Measurements from ENCODE around the gene MCC.

MCC gene

GRCh38 chr5:113195251-113195650 is 293.0 kb downstream of the MCC start:
- H3K9me3 ChIP-seq: 0 out of 2 replicates have a peak, but pooled peaks cover 6% of the 10 kb centered on the region
- H3K9ac ChIP-seq: no peak overlapping the region
- TF ChIP-seq Cebpa-rat (IDR thresholded peaks at IDR 0.05): no peak
- H3K4me3 ChIP-seq: no peak overlapping the region
- H3K4me1 ChIP-seq: no peaks in the 10 kb centered on the region
- H3K27me3 ChIP-seq: no peaks in the 10 kb centered on the region
- no peak overlapping the region for H3K27ac ChIP-seq
- no peak overlapping the region for H3K4me2 ChIP-seq
- H3K36me3 ChIP-seq: no peaks in the 10 kb centered on the region
- no peaks in the 10 kb centered on the region for H4K20me1 ChIP-seq

- H3K4me1 ChIP-seq: no peaks in the 10 kb centered on the region
- H3K36me3 ChIP-seq: no peaks in the 10 kb centered on the region
- H3K27me3 ChIP-seq: no peaks in the 10 kb centered on the region
- 0 out of 2 replicates have a peak, but pooled peaks cover 6% of the 10 kb centered on the region for H3K9me3 ChIP-seq
- H3K4me3 ChIP-seq: no peak overlapping the region
- TF ChIP-seq Cebpa-rat (IDR thresholded peaks at IDR 0.05): no peak
- no peak overlapping the region for H3K9ac ChIP-seq
- no peaks in the 10 kb centered on the region for H4K20me1 ChIP-seq
- no peak overlapping the region for H3K4me2 ChIP-seq
- H3K27ac ChIP-seq: no peak overlapping the region
Observed at GRCh38 chr5:113194591-113194990, 293.7 kb downstream of the MCC start.

GRCh38 chr5:113194125-113194524 is 294.1 kb downstream of the MCC start:
- Histone ChIP-seq H3K27me3 (no peaks in the 10 kb centered on the region), H3K4me2 (no peak overlapping the region), H3K4me3 (no peak overlapping the region), H3K27ac (no peak overlapping the region), H4K20me1 (no peaks in the 10 kb centered on the region), H3K36me3 (no peaks in the 10 kb centered on the region), H3K9me3 (0 out of 2 replicates have a peak, but pooled peaks cover 6% of the 10 kb centered on the region), H3K4me1 (no peaks in the 10 kb centered on the region), H3K9ac (no peak overlapping the region)
- no peak for TF ChIP-seq Cebpa-rat (IDR thresholded peaks at IDR 0.05)

- no peaks in the 10 kb centered on the region for H3K4me1 ChIP-seq
- no peaks in the 10 kb centered on the region for H4K20me1 ChIP-seq
- TF ChIP-seq Cebpa-rat (IDR thresholded peaks at IDR 0.05): no peak
- no peak overlapping the region for H3K9ac ChIP-seq
- H3K27me3 ChIP-seq: no peaks in the 10 kb centered on the region
- H3K4me3 ChIP-seq: no peak overlapping the region
- no peak overlapping the region for H3K4me2 ChIP-seq
- no peak overlapping the region for H3K27ac ChIP-seq
- no peaks in the 10 kb centered on the region for H3K36me3 ChIP-seq
- H3K9me3 ChIP-seq: 0 out of 2 replicates have a peak, but pooled peaks cover 6% of the 10 kb centered on the region
Observed at GRCh38 chr5:113193311-113193978, 294.8 kb downstream of the MCC start.

GRCh38 chr5:113192541-113192940 is 295.7 kb downstream of the MCC start:
- H3K4me1 ChIP-seq: no peaks in the 10 kb centered on the region
- 0 out of 2 replicates have a peak, but pooled peaks cover 6% of the 10 kb centered on the region for H3K9me3 ChIP-seq
- no peak overlapping the region for H3K27ac ChIP-seq
- H3K9ac ChIP-seq: no peak overlapping the region
- H3K4me3 ChIP-seq: no peak overlapping the region
- H3K27me3 ChIP-seq: no peaks in the 10 kb centered on the region
- no peaks in the 10 kb centered on the region for H4K20me1 ChIP-seq
- H3K36me3 ChIP-seq: no peaks in the 10 kb centered on the region
- no peak for TF ChIP-seq Cebpa-rat (IDR thresholded peaks at IDR 0.05)
- no peak overlapping the region for H3K4me2 ChIP-seq

GRCh38 chr5:113190347-113190746 is 297.9 kb downstream of the MCC start:
- Histone ChIP-seq H3K4me2 (no peak overlapping the region), H4K20me1 (no peaks in the 10 kb centered on the region), H3K27ac (no peak overlapping the region), H3K36me3 (no peaks in the 10 kb centered on the region), H3K27me3 (no peaks in the 10 kb centered on the region), H3K4me3 (no peak overlapping the region), H3K9ac (no peak overlapping the region), H3K9me3 (0 out of 2 replicates have a peak, but pooled peaks cover 6% of the 10 kb centered on the region), H3K4me1 (no peaks in the 10 kb centered on the region)
- no peak for TF ChIP-seq Cebpa-rat (IDR thresholded peaks at IDR 0.05)

GRCh38 chr5:113189291-113189690 is 299.0 kb downstream of the MCC start:
- no peaks in the 10 kb centered on the region for H3K36me3 ChIP-seq
- no peaks in the 10 kb centered on the region for H3K27me3 ChIP-seq
- H3K9me3 ChIP-seq: 0 out of 2 replicates have a peak, but pooled peaks cover 6% of the 10 kb centered on the region
- no peak overlapping the region for H3K4me3 ChIP-seq
- TF ChIP-seq Cebpa-rat (IDR thresholded peaks at IDR 0.05): no peak
- no peak overlapping the region for H3K27ac ChIP-seq
- H3K9ac ChIP-seq: no peak overlapping the region
- no peaks in the 10 kb centered on the region for H4K20me1 ChIP-seq
- H3K4me2 ChIP-seq: no peak overlapping the region
- H3K4me1 ChIP-seq: no peaks in the 10 kb centered on the region

GRCh38 chr5:113188436-113188835 is 299.8 kb downstream of the MCC start:
- H3K27me3 ChIP-seq: no peaks in the 10 kb centered on the region
- no peaks in the 10 kb centered on the region for H4K20me1 ChIP-seq
- H3K27ac ChIP-seq: no peak overlapping the region
- no peak overlapping the region for H3K4me3 ChIP-seq
- no peaks in the 10 kb centered on the region for H3K4me1 ChIP-seq
- no peak overlapping the region for H3K9ac ChIP-seq
- no peaks in the 10 kb centered on the region for H3K36me3 ChIP-seq
- TF ChIP-seq Cebpa-rat (IDR thresholded peaks at IDR 0.05): no peak
- H3K4me2 ChIP-seq: no peak overlapping the region
- H3K9me3 ChIP-seq: 0 out of 2 replicates have a peak, but pooled peaks cover 6% of the 10 kb centered on the region

- Histone ChIP-seq H3K9ac (no peak overlapping the region), H3K4me2 (no peak overlapping the region), H3K4me3 (no peak overlapping the region), H3K4me1 (no peaks in the 10 kb centered on the region), H3K9me3 (0 out of 2 replicates have a peak, but pooled peaks cover 3% of the 10 kb centered on the region), H4K20me1 (no peaks in the 10 kb centered on the region), H3K27ac (no peak overlapping the region), H3K27me3 (no peaks in the 10 kb centered on the region), H3K36me3 (no peaks in the 10 kb centered on the region)
- TF ChIP-seq Cebpa-rat (IDR thresholded peaks at IDR 0.05): no peak
Observed at GRCh38 chr5:113187906-113188305, 300.3 kb downstream of the MCC start.

- H3K27ac ChIP-seq: no peak overlapping the region
- no peak overlapping the region for H3K9ac ChIP-seq
- H3K27me3 ChIP-seq: no peaks in the 10 kb centered on the region
- H3K4me2 ChIP-seq: no peak overlapping the region
- H3K36me3 ChIP-seq: no peaks in the 10 kb centered on the region
- no peaks in the 10 kb centered on the region for H3K9me3 ChIP-seq
- H3K4me3 ChIP-seq: no peak overlapping the region
- no peaks in the 10 kb centered on the region for H4K20me1 ChIP-seq
- TF ChIP-seq Cebpa-rat (IDR thresholded peaks at IDR 0.05): no peak
- peaks cover 9% of the 10 kb centered on the region for H3K4me1 ChIP-seq
Observed at GRCh38 chr5:113186061-113186460, 302.2 kb downstream of the MCC start.

Data from BLaER1 (cell line).